Activated CD4-positive, alpha-beta T cell treated with anti-CD3 and anti-CD28 coated beads for 48 hours (primary cell): ENCODE measurements around the gene EVA1C.
"Not testable (repeated sequence)": the region's sequence is repeated elsewhere in the genome, so short reads cannot be mapped to it uniquely, and the experiment has no call there.

Experiments used
- DNase-seq: peaks from one replicate; pipeline ENCODE4 v3.0.0-alpha.2; 2020

The EVA1C gene

GRCh38 chr21:32425628-32426027 is 13.1 kb downstream of the EVA1C start:
- DNase-seq, result no peak

GRCh38 chr21:32426066-32426465 is 13.6 kb downstream of the EVA1C start:
- DNase-seq, result no peak

- no peak for DNase-seq
These were observed 14.1 kb downstream of the EVA1C start for GRCh38 chr21:32426592-32427051.

- DNase-seq, result no peak
These were observed 15.6 kb downstream of the EVA1C start for GRCh38 chr21:32427958-32428623.

- not testable (repeated sequence) for DNase-seq
These were observed 20.6 kb downstream of the EVA1C start for GRCh38 chr21:32432982-32433660.

GRCh38 chr21:32437729-32438128 is 25.2 kb downstream of the EVA1C start:
- DNase-seq, result no peak

GRCh38 chr21:32442566-32443318 is 30.2 kb downstream of the EVA1C start:
- no peak for DNase-seq

GRCh38 chr21:32445101-32445500 is 32.6 kb downstream of the EVA1C start:
- DNase-seq, result no peak

GRCh38 chr21:32446440-32446839 is 33.9 kb downstream of the EVA1C start:
- not testable (repeated sequence) for DNase-seq

- DNase-seq, result no peak
These were observed 34.7 kb downstream of the EVA1C start for GRCh38 chr21:32447224-32447623.

GRCh38 chr21:32448803-32449594 is 36.5 kb downstream of the EVA1C start:
- no peak for DNase-seq

- DNase-seq, result not testable (repeated sequence)
These were observed 38.6 kb downstream of the EVA1C start for GRCh38 chr21:32450881-32451701.

GRCh38 chr21:32452191-32452590 is 39.7 kb downstream of the EVA1C start:
- not testable (repeated sequence) for DNase-seq

- DNase-seq, result no peak
These were observed 40.1 kb downstream of the EVA1C start for GRCh38 chr21:32452641-32453040.

- no peak for DNase-seq
These were observed 43.0 kb downstream of the EVA1C start for GRCh38 chr21:32455548-32455947.

- DNase-seq, result no peak
These were observed 44.0 kb downstream of the EVA1C start for GRCh38 chr21:32456497-32456918.

GRCh38 chr21:32457360-32457840 is 44.9 kb downstream of the EVA1C start:
- no peak for DNase-seq

GRCh38 chr21:32457962-32458361 is 45.5 kb downstream of the EVA1C start:
- no peak for DNase-seq

GRCh38 chr21:32459972-32460371 is 47.5 kb downstream of the EVA1C start:
- no peak for DNase-seq

- DNase-seq, result no peak
These were observed 49.0 kb downstream of the EVA1C start for GRCh38 chr21:32461503-32461902.

- not testable (repeated sequence) for DNase-seq
These were observed 50.1 kb downstream of the EVA1C start for GRCh38 chr21:32462564-32462963.

GRCh38 chr21:32463367-32463766 is 50.9 kb downstream of the EVA1C start:
- no peak for DNase-seq
